AG09319 (cell line): ENCODE results near the gene CYP1A2.

Source experiments
- DNase-seq: peaks from one replicate; pipeline ENCODE4 v3.0.0-alpha.2; 2010; ENCODE audit warnings: low read depth; ENCODE audit errors: extremely low read depth
- TF ChIP-seq, protein P1 (sequence below): IDR thresholded peaks from 2 replicates; pipeline ENCODE4 v1.5.1; 2011; ENCODE audit warnings: low read depth, mild to moderate bottlenecking, inconsistent platforms, low read length, moderate library complexity

The CYP1A2 gene

DNA sequence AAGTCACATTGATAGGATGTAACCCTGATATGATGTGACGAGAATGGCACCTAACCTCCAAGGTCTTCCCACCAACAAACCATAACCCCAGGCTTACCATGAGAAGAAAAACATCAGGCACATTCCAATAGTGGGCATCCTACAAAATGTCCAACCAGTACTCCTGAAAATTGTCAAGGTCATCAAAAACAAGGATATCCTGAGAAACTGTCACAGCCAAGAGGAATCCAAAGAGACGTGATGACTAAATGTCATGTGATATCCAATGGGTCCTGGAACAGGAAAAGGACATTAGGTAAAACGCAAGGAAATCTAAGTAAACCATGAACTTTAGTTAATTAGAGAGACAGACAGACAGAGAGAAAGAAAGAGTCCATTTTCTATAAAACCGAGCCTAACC lies 2.3 kb upstream of the CYP1A2 start:
- no peak for DNase-seq
- TF ChIP-seq, protein P1, sequence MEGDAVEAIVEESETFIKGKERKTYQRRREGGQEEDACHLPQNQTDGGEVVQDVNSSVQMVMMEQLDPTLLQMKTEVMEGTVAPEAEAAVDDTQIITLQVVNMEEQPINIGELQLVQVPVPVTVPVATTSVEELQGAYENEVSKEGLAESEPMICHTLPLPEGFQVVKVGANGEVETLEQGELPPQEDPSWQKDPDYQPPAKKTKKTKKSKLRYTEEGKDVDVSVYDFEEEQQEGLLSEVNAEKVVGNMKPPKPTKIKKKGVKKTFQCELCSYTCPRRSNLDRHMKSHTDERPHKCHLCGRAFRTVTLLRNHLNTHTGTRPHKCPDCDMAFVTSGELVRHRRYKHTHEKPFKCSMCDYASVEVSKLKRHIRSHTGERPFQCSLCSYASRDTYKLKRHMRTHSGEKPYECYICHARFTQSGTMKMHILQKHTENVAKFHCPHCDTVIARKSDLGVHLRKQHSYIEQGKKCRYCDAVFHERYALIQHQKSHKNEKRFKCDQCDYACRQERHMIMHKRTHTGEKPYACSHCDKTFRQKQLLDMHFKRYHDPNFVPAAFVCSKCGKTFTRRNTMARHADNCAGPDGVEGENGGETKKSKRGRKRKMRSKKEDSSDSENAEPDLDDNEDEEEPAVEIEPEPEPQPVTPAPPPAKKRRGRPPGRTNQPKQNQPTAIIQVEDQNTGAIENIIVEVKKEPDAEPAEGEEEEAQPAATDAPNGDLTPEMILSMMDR: no peak

DNA sequence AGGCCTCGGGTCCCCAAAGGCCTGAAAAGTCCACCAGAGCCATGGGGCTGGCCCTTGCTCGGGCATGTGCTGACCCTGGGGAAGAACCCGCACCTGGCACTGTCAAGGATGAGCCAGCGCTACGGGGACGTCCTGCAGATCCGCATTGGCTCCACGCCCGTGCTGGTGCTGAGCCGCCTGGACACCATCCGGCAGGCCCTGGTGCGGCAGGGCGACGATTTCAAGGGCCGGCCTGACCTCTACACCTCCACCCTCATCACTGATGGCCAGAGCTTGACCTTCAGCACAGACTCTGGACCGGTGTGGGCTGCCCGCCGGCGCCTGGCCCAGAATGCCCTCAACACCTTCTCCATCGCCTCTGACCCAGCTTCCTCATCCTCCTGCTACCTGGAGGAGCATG lies 1.2 kb downstream of the CYP1A2 start:
- DNase-seq: no peak
- TF ChIP-seq, protein P1: no peak

DNA sequence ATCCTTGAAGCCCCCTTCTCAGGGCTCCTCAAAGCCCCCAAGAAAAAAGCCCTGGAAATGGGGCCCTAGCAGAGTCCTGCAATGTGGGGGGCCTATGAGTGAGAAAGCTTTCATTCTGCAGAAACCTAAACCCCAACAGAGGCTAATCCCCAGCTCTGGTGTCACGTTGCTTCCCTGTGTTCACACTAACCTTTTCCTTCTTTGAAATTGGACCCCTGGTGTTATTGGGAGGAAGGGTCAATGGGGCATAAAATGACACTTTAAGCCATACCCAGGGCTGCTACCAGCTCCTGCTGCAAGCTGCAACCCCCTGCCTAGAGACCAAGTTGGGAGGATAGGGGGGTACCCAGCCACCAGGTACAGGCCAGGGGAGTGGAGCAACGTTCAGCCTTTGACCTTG lies 2.1 kb downstream of the CYP1A2 start:
- TF ChIP-seq, protein P1: no peak

DNA sequence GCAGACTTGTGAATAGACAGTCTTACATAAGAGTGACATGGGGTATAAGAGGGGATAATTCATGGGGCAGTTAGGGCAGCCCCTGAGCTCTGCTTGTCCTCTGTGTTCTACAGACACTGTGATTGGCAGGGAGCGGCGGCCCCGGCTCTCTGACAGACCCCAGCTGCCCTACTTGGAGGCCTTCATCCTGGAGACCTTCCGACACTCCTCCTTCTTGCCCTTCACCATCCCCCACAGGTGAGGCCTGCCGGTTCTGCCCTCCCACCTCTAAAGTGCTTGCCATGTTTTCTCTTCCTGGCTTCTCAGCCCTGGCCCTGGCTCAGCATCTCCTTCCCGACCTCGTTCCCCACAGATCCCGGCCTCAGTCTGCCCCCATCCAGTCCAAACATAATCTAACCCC lies 3.4 kb downstream of the CYP1A2 start:
- DNase-seq: no peak
- TF ChIP-seq, protein P1: no peak

More for the DNA sequence above, 2.1 kb downstream of the CYP1A2 start:
- no peak for DNase-seq

DNA sequence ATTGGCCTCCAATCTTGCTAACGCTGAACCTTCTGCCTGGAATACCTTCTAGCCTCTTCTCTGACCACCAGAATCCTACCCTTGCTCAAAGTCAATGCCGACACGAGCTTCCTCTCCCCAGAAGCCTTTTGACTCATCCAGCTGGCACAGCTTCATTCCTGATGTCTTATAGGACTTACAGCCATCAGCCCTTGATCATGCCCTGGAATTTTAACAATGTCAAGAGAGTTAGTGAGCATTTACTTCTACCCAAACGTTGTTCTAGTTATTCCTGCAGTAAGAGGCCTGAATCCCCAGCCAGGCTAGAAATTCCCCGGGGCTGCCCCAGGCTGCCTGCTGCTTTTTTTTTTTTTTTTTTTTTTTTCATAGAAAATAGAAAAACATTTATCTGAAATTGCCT lies 3.9 kb downstream of the CYP1A2 start:
- TF ChIP-seq, protein P1: no peak
- no peak for DNase-seq

DNA sequence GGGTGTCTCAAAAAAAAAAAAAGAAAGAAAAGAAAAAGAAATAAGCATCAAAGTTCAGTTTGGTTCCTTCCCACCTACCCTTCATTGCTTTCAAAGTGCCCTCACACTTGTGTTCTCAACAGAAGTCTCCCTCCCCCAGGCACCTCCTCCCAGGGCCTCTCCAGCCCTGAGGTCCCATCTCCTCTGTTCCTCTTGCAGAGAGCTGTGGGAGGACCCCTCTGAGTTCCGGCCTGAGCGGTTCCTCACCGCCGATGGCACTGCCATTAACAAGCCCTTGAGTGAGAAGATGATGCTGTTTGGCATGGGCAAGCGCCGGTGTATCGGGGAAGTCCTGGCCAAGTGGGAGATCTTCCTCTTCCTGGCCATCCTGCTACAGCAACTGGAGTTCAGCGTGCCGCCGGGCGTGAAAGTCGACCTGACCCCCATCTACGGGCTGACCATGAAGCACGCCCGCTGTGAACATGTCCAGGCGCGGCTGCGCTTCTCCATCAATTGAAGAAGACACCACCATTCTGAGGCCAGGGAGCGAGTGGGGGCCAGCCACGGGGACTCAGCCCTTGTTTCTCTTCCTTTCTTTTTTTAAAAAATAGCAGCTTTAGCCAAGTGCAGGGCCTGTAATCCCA lies 6.1 kb downstream of the CYP1A2 start:
- DNase-seq: no peak
- TF ChIP-seq, protein P1: no peak

DNA sequence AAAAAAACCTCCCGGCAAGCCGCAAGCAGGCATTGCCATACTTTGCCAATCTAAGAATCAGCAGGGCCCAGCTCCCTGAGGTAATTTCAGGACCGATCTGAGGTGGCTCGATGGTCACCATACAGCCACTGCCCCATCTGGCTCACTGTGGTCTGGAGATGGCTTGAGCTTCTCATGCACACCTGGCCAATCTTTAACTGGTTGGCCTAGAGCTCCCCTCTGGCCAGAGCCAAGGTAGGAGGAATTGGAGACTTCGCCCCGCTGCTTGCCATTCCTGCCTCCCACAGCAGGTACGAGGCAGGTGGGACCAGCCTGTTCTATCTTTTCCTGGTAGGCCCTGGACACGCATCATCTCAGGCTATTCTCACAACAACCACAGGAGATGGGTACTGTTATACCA lies 10.1 kb downstream of the CYP1A2 start:
- TF ChIP-seq, protein P1: no peak
- no peak for DNase-seq
